SK-N-SH treated with all-trans-retinoic acid at 6 μM for 48 hours (cell line): ENCODE measurements around the gene NCK2.

Experiments used
- ATAC-seq: fragments of 200-7000 bp; cut with Tn5 transposase; 3 replicates; pipeline ENCODE4 v1.9.1; 2020; ENCODE audit warnings: mild to moderate bottlenecking, moderate library complexity
- ARNTL ChIP-seq: fragments of 450-650 bp; formaldehyde crosslinking; IDR thresholded peaks from 2 replicates; pipeline ENCODE4 v1.5.0; 2020; ENCODE audit warnings: low read depth, mild to moderate bottlenecking, moderate library complexity, borderline replicate concordance
- BACH2 ChIP-seq: fragments of 250-450 bp; sonication (Bioruptor Pico); IDR thresholded peaks from 2 replicates; pipeline ENCODE4 v1.9.0; 2021; ENCODE audit warnings: mild to moderate bottlenecking, borderline replicate concordance
- CSDC2 ChIP-seq: fragments of 250-450 bp; sonication (Bioruptor Pico); IDR thresholded peaks from 2 replicates; pipeline ENCODE4 v1.5.0; 2020; ENCODE audit warnings: mild to moderate bottlenecking, moderate library complexity
- CSRNP3 ChIP-seq: fragments of 250-450 bp; sonication (Bioruptor Pico); IDR thresholded peaks from 2 replicates; pipeline ENCODE4 v1.5.1; 2021; ENCODE audit warnings: mild to moderate bottlenecking, moderate library complexity
- GLIS3 ChIP-seq: fragments of 250-450 bp; sonication (Bioruptor Pico); IDR thresholded peaks from 2 replicates; pipeline ENCODE4 v1.5.0; 2020; ENCODE audit warnings: mild to moderate bottlenecking, moderate library complexity
- ISL1 ChIP-seq: fragments of 250-450 bp; sonication (Bioruptor Pico); IDR thresholded peaks from 2 replicates; pipeline ENCODE4 v2.1.2; 2022; ENCODE audit warnings: mild to moderate bottlenecking, moderate library complexity
- OSR1 ChIP-seq: fragments of 250-450 bp; sonication (Bioruptor Pico); IDR thresholded peaks from 2 replicates; pipeline ENCODE4 v1.8.0; 2022; ENCODE audit warnings: moderate library complexity, mild to moderate bottlenecking, inconsistent platforms
- PPARA ChIP-seq: fragments of 250-450 bp; sonication (Bioruptor Pico); IDR thresholded peaks from 2 replicates; pipeline ENCODE4 v1.5.0; 2020; ENCODE audit warnings: mild to moderate bottlenecking, borderline replicate concordance
- RARB ChIP-seq: fragments of 250-450 bp; sonication (Bioruptor Pico); IDR thresholded peaks from 2 replicates; pipeline ENCODE4 v1.8.0; 2021; ENCODE audit warnings: mild to moderate bottlenecking, moderate library complexity
- SNAI2 ChIP-seq: fragments of 250-450 bp; sonication (Bioruptor Pico); IDR thresholded peaks from 2 replicates; pipeline ENCODE4 v1.5.0; 2020; ENCODE audit warnings: mild to moderate bottlenecking, moderate library complexity
- TCF4 ChIP-seq: fragments of 250-450 bp; sonication (Bioruptor Pico); IDR thresholded peaks from 2 replicates; pipeline ENCODE4 v1.8.0; 2021; ENCODE audit warnings: mild to moderate bottlenecking, moderate library complexity, borderline replicate concordance
- TOX ChIP-seq: fragments of 250-450 bp; sonication (Bioruptor Pico); IDR thresholded peaks from 2 replicates; pipeline ENCODE4 v1.8.0; 2021; ENCODE audit warnings: mild to moderate bottlenecking, moderate library complexity, borderline replicate concordance
- ZC3H10 ChIP-seq: fragments of 250-450 bp; sonication (Bioruptor Pico); IDR thresholded peaks from 2 replicates; pipeline ENCODE4 v1.5.1; 2021; ENCODE audit warnings: mild to moderate bottlenecking, moderate library complexity
- ZFP3 ChIP-seq: fragments of 250-450 bp; sonication (Bioruptor Pico); IDR thresholded peaks from 2 replicates; pipeline ENCODE4 v1.5.0; 2020; ENCODE audit warnings: mild to moderate bottlenecking, moderate library complexity
- ZFP30 ChIP-seq: fragments of 450-650 bp; formaldehyde crosslinking; IDR thresholded peaks from 2 replicates; pipeline ENCODE4 v1.5.0; 2022; ENCODE audit warnings: mild to moderate bottlenecking, moderate library complexity
- ZNF565 ChIP-seq: fragments of 450-650 bp; formaldehyde crosslinking; conservative IDR thresholded peaks from 2 replicates; pipeline ENCODE4 v1.5.0; 2020; ENCODE audit warnings: low read depth, mild to moderate bottlenecking, moderate library complexity
- ZNF70 ChIP-seq: fragments of 450-650 bp; formaldehyde crosslinking; IDR thresholded peaks from 2 replicates; pipeline ENCODE4 v1.5.0; 2020; ENCODE audit warnings: mild to moderate bottlenecking, moderate library complexity
- ZNF8 ChIP-seq: fragments of 450-650 bp; formaldehyde crosslinking; IDR thresholded peaks from 2 replicates; pipeline ENCODE4 v1.5.0; 2020; ENCODE audit warnings: mild to moderate bottlenecking, moderate library complexity
- TF ChIP-seq, protein P1 (sequence below): fragments of 250-450 bp; sonication (Bioruptor Pico); IDR thresholded peaks from 2 replicates; pipeline ENCODE4 v1.8.0; 2021; ENCODE audit warnings: low read depth, mild to moderate bottlenecking, moderate library complexity, borderline replicate concordance
- TF ChIP-seq, protein P2 (sequence below): fragments of 250-450 bp; sonication (Bioruptor Pico); IDR thresholded peaks from 2 replicates; pipeline ENCODE4 v1.5.1; 2020; ENCODE audit warnings: low read depth, mild to moderate bottlenecking, moderate library complexity
- TF ChIP-seq, protein P3 (sequence below): fragments of 250-450 bp; sonication (Bioruptor Pico); IDR thresholded peaks from 2 replicates; pipeline ENCODE4 v1.5.0; 2020; ENCODE audit warnings: mild to moderate bottlenecking, moderate library complexity
- TF ChIP-seq, protein P4 (sequence below): fragments of 250-450 bp; sonication (Bioruptor Pico); IDR thresholded peaks from 2 replicates; pipeline ENCODE4 v1.8.0; 2020; ENCODE audit warnings: mild to moderate bottlenecking, moderate library complexity, borderline replicate concordance

NCK2 gene

DNA sequence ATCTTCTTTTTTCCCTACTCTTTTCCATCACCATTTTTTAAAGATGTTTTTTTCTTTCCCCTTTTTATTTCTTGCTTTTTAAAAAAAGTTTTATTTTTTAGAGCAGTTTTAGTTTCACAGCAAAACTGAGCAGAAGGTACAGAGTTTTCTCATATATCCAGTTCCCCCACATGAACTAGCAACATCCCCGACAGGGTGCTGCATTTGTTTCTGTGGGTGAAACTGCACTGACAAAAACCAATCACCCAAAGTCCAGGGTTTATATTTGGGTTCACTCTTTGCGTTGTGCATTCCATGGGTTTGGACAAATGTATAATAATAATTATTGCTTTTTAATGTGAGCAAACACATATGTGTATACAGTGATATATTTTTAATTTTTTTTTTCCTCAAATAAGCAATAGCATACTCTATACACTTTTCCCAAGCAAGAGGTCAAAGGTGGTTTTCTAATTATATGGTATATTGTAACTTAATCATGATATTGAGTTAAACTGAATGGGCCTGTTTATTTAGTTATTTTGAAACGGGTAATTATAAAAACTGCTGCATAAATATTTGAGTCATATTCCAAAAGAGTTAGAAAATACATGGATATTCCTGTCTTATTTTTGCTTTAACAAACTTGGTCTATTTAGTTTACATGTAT lies 50.3 kb downstream of the NCK2 start (continued):
- TF ChIP-seq, protein P1, sequence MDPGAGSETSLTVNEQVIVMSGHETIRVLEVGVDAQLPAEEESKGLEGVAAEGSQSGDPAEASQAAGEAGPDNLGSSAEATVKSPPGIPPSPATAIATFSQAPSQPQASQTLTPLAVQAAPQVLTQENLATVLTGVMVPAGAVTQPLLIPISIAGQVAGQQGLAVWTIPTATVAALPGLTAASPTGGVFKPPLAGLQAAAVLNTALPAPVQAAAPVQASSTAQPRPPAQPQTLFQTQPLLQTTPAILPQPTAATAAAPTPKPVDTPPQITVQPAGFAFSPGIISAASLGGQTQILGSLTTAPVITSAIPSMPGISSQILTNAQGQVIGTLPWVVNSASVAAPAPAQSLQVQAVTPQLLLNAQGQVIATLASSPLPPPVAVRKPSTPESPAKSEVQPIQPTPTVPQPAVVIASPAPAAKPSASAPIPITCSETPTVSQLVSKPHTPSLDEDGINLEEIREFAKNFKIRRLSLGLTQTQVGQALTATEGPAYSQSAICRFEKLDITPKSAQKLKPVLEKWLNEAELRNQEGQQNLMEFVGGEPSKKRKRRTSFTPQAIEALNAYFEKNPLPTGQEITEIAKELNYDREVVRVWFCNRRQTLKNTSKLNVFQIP (CRISPR knock-in tag) = no peak
- no peak for TF ChIP-seq CSDC2 (CRISPR knock-in tag)
- no peak for TF ChIP-seq ISL1 (CRISPR knock-in tag)
- no peak for TF ChIP-seq PPARA
- no peak for TF ChIP-seq CSRNP3
- no peak for TF ChIP-seq BACH2 (CRISPR knock-in tag)
- TF ChIP-seq TOX (CRISPR knock-in tag) = no peak
- TF ChIP-seq RARB (CRISPR knock-in tag) = no peak
- TF ChIP-seq, all 23 proteins: peak for 0

GRCh38 chr2:105795575-105795934 lies 50.8 kb downstream of the NCK2 start:
- ATAC-seq = no peak
- TF ChIP-seq, protein P2, sequence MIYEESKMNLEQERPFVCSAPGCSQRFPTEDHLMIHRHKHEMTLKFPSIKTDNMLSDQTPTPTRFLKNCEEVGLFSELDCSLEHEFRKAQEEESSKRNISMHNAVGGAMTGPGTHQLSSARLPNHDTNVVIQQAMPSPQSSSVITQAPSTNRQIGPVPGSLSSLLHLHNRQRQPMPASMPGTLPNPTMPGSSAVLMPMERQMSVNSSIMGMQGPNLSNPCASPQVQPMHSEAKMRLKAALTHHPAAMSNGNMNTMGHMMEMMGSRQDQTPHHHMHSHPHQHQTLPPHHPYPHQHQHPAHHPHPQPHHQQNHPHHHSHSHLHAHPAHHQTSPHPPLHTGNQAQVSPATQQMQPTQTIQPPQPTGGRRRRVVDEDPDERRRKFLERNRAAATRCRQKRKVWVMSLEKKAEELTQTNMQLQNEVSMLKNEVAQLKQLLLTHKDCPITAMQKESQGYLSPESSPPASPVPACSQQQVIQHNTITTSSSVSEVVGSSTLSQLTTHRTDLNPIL (CRISPR knock-in tag) = no peak
- TF ChIP-seq PPARA (no peak), OSR1 (no peak), ISL1 (CRISPR knock-in tag) (no peak), ZFP30 (CRISPR knock-in tag) (no peak), SNAI2 (CRISPR knock-in tag) (no peak), CSDC2 (CRISPR knock-in tag) (no peak)

DNA sequence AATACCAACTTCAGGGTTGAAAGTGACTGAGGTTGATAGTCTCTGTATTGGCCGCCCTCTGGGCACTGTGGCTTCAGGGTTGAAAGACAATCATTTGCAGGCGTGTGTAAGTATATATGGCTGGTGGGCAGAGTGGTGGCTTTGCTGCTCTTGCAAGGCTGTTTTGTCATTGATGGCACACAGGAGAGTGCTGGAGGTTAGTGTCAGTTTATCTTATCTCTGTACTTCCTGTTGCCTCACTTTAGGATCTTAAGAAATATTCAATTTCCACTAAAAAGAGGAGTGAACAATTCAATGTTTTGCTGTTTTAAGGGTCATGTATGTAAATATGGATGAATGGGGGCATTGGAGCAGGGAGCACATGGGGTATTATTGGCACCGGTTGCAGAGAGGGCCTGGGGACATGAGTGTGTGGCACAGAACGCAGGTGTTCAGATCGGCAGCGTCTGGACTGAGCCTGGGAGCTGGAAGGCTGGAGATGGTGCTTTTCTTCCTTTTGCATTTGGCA lies 51.5 kb downstream of the NCK2 start:
- TF ChIP-seq GLIS3 (CRISPR knock-in tag) (no peak), PPARA (no peak), ZNF70 (CRISPR knock-in tag) (peak; percentile 73), ZC3H10 (CRISPR knock-in tag) (no peak)
- ATAC-seq = peak; percentile 47; the same call in 2 of the 3 replicates

DNA sequence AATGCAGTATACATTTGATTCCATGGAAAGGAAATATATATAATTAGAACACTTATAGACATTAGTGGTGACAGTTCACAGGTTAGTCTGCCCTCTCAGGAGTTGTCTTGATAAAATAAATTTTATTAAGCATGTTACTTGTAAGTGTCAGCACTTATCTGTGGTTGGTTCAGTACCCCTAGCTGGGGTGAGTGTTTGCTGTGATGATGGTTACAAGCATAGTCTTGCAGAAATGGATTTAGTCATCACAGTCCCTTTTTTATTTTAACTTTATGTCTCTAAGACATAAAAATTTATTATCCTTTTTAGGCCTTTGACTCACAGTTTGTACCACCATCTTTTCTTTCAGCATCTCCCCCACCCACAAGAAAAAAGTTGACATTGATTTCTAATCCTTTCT lies 52.1 kb downstream of the NCK2 start:
- ATAC-seq = no peak; the same call in 2 of the 3 replicates
- TF ChIP-seq CSRNP3 = no peak
- TF ChIP-seq RARB (CRISPR knock-in tag) = no peak
- TF ChIP-seq TCF4 (CRISPR knock-in tag) = no peak
- TF ChIP-seq ZFP3 (CRISPR knock-in tag) = no peak
- TF ChIP-seq, protein P3, sequence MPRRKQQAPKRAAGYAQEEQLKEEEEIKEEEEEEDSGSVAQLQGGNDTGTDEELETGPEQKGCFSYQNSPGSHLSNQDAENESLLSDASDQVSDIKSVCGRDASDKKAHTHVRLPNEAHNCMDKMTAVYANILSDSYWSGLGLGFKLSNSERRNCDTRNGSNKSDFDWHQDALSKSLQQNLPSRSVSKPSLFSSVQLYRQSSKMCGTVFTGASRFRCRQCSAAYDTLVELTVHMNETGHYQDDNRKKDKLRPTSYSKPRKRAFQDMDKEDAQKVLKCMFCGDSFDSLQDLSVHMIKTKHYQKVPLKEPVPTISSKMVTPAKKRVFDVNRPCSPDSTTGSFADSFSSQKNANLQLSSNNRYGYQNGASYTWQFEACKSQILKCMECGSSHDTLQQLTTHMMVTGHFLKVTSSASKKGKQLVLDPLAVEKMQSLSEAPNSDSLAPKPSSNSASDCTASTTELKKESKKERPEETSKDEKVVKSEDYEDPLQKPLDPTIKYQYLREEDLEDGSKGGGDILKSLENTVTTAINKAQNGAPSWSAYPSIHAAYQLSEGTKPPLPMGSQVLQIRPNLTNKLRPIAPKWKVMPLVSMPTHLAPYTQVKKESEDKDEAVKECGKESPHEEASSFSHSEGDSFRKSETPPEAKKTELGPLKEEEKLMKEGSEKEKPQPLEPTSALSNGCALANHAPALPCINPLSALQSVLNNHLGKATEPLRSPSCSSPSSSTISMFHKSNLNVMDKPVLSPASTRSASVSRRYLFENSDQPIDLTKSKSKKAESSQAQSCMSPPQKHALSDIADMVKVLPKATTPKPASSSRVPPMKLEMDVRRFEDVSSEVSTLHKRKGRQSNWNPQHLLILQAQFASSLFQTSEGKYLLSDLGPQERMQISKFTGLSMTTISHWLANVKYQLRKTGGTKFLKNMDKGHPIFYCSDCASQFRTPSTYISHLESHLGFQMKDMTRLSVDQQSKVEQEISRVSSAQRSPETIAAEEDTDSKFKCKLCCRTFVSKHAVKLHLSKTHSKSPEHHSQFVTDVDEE = no peak
- TF ChIP-seq, protein P1 (CRISPR knock-in tag) = no peak
- TF ChIP-seq, protein P4, sequence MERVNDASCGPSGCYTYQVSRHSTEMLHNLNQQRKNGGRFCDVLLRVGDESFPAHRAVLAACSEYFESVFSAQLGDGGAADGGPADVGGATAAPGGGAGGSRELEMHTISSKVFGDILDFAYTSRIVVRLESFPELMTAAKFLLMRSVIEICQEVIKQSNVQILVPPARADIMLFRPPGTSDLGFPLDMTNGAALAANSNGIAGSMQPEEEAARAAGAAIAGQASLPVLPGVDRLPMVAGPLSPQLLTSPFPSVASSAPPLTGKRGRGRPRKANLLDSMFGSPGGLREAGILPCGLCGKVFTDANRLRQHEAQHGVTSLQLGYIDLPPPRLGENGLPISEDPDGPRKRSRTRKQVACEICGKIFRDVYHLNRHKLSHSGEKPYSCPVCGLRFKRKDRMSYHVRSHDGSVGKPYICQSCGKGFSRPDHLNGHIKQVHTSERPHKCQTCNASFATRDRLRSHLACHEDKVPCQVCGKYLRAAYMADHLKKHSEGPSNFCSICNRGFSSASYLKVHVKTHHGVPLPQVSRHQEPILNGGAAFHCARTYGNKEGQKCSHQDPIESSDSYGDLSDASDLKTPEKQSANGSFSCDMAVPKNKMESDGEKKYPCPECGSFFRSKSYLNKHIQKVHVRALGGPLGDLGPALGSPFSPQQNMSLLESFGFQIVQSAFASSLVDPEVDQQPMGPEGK (CRISPR knock-in tag) = no peak
- TF ChIP-seq PPARA = no peak
- no peak for TF ChIP-seq ZNF8 (CRISPR knock-in tag)
- no peak for TF ChIP-seq CSDC2 (CRISPR knock-in tag)
- no peak for TF ChIP-seq ARNTL (CRISPR knock-in tag)
- no peak for TF ChIP-seq GLIS3 (CRISPR knock-in tag)
- no peak for TF ChIP-seq BACH2 (CRISPR knock-in tag)
- no peak for TF ChIP-seq ZNF565
- TF ChIP-seq ISL1 (CRISPR knock-in tag) = no peak
- no peak for TF ChIP-seq ZNF70 (CRISPR knock-in tag)
